SIG-M5 (cell line): ENCODE data around the gene TULP4.

Experiments used
- DNase-seq: peaks from one replicate; lab custom pipeline; 2025; lab: John Stamatoyannopoulos, UW

The TULP4 gene

DNA sequence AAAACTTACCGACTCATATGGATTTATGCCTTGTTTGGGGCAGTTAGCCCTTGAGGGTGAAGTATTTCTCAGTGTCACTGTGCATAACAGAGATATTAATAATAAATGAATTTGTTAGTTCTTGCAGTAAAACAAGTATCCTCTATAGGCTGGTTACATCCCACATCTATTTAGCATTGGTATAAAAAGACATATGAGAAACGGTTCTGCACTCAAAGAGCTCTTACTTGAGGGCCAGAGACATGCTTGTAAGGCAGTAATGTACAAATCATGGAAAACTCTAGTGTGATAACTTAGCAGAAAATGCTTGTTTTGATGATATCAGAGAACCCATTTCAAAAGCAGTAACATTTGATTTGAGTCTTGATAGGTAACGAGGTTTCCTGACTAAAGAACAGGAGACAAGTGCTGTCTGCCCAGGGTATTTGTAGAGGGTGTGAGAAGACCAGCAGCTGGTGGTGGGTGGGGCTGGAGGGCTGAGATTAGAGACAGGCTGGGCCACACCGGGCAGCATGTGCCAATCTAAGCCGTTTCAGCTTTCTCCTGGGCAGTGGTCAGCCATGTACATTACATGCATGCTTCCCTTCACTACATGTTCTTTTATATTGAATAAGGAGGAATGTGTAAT, 46.3 kb downstream of the TULP4 start:
- DNase-seq: no peak

DNA sequence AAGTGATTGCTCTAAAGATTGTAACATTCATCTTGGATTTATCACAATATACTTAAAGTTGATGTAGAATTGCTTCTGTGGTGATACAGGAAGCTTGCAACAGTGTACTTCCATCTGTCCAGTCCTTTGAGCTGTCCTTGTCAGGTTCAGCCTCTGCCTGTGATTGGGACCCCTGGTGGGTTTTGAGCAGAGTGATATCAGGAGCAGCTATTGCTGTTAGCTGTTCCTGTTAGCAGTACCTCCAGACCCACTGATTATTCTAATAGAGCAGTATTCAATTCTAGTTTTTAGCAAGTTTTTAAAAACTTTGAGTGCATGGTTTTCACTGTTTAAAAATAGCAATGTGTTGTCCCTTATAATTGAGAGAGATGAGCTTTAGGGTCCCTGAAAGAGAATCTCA, 48.8 kb downstream of the TULP4 start:
- no peak for DNase-seq

DNA sequence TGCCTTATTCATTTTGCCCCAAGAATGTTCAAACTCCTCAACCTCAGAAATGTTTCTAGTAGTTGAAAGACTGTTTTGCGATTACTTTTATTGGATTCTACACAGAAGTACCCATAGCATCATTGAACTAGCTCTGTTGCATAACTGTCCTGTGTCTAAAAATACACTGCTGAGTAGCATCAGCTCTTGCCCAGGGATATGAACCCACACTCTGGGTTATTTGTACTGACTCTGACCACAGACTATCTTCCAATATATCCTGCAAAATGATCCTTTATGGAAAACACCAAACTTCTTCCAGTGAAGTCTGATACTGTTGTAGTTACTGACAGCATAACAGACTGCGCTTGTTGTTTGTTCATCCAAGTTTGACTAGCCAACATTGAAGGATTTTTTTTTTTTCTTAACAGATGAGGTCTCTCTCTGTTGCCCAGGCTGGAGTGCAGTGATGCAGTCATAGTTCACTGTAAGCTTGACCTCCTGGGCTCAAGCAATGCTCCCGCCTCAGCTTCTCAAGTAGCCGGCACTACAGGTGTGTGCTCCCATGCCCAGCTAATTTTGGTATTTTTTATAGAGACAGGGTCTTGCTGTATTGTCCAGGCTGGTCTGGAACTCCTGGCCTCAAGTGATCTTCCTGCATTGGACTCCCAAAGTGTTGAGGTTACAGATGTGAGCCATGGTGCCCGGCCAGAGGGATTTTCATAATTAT, 49.9 kb downstream of the TULP4 start:
- no peak for DNase-seq

DNA sequence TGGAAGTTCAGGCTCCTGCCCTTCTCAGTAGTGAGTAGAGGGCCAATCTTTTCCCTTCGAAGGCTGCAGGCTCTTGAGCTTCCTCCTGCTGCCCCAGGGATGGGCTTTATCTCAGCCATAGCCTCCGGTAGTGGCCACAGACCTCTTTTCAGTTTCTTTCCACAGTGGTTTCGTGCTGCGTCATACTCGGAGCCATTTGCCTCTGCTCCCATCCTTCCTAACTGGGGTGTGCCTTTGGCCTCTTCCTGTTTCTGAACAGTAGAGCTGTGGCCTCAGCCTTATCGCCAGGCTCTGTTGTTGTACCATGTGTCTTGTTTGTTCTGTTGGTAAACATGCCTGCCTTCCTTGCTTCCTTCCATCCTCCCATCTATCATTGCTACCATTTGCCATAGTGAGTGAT, 54.1 kb downstream of the TULP4 start:
- DNase-seq: no peak

DNA sequence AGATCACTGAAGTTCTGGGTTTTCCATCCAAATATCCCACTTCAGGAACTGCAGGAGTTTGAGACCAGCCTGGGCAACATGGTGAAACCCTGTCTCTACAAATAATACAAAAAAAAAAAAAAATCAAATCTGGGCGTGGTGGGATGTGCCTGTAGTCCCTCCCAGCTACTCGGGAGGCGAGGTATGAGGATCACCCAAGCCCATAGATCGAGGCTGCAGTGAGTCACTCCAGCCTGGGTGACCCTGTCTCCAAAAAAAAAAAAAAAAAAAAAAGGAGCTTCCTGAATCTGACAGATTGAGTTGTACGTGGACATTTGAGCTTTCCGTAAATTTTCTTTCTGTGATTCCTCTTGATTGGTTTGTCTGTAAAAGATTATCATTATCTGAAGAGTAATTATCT, 55.6 kb downstream of the TULP4 start:
- DNase-seq: no peak

DNA sequence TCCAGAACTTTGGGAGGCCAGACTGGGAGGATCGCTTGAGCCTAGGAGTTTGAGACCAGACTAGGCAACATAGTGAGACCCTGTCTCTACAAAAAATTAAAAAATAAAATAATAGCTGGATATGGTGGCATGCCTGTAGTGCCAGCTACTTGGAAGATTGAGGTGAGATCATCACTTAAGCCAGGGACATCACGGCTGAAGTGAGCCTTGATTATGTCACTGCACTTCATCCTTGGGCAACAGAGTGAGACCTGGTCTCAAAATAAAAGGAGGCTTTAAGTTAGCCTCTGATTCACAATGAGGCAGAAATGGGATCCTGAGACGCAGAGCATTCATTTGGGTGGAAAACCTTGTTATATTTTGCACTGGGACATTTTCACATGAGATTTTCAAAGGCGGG, 57.0 kb downstream of the TULP4 start:
- DNase-seq: no peak

DNA sequence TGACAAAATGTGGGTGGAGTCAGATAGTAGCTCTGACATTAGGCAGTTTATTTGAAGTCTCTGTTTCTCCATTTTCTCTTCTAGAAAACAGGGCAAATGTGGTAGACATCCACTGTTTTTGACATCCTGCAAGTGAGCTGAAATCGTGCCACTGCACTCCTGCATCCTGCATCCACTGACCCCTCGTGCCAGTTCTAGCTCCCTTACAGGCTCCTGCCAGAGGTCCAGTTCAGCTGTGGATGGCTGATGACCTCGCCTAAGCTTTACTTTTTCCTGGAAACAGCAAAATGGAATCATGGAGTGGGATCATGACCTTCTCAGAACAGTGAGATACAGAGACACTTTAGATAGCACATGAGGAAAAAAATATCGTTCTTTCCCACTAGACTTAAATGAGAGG, 58.5 kb downstream of the TULP4 start:
- DNase-seq: no peak

DNA sequence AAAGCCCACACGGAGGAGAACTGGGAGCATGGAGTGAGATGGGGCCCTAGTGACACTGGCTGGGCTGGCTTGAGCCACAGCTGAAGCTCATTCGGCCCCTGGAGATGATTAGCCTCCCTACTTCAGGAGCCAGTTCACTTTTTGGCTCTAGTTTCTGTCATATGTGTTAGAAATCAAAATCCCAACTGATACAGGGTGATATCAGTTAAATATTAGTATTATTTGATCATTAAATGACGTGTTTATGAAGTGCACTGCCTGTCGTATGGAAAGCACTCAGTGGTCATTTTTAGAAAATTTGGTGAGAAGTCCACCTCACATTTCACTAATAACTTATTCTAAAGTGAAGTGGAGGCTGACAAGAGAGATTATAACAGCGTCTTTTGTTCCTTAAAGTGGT, 59.0 kb downstream of the TULP4 start:
- DNase-seq: no peak

DNA sequence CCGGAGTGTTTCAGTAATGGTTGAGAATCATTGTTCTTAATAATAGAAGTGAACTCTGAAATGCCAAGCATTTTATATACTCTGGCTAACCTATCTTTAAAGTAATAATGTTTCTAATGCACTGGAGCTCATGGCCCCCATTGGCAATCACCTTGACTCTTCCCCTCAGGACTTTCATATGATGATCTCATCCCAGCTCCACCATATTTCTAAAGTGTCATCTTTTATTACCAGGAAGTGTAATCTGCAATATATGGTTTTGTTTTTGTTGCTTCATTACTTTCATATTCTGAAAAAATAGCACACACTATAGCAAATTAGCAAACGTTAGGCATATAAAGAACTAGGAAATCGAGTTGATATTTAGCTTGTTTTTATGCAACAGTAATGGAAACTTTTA, 60.3 kb downstream of the TULP4 start:
- no peak for DNase-seq

DNA sequence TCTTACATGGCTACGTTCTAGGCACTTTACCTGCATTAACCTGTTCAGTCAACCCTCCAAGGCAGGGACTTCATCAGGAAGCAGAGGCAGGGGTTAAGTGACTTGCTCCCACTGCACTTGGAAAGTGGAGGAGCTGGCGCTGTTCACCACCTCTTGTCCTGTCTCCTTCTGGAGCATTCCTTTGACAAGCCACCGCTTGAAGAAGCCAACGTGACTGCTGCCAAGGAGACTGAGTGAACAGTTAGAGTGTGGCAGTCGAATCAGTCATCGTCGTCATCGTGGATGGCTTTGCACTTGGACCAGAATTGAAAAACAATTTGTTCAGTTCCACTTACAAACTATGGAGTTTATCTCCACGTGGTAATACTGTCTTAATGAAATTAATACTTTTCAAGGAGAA, 60.9 kb downstream of the TULP4 start:
- no peak for DNase-seq

DNA sequence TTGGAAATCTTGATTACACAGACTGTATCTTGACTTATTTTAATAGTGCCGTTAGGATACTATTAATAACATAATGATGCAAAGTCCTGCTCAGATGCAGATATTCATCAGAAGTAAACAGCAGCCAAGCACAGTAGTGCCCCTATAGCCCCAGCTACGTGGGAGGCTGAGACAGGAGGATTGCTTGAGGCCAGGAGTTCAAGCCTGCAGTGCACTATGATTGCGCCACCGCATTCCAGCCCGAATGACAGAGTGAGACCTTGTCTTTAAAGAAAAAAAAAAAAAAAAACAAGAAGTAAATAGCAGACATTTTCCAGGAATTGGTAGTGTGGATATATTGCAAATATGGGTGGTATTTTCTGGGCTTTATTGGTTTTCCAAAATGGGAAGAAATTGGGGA, 61.8 kb downstream of the TULP4 start:
- no peak for DNase-seq

DNA sequence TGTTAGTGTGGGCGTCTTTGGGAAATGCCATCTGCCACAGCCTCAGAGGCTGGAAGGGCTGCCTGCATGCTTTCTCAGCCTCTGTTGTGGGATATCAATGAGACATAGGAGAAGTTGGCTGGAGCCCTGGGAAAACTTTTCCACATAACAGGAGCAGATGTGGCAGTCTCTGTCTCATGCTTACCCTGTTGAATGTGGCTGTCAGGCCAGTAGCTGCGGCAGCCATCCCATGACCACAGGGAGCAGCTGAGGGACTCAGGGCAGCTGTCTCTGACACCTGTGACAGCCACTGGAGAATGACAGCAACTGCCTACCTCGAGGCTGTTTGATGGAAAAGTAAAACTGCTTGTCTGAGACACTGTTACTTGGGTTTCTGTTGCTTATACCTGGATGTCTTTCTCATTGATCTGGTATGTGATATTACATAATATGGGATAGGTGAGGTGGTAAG, 64.4 kb downstream of the TULP4 start:
- DNase-seq: no peak

DNA sequence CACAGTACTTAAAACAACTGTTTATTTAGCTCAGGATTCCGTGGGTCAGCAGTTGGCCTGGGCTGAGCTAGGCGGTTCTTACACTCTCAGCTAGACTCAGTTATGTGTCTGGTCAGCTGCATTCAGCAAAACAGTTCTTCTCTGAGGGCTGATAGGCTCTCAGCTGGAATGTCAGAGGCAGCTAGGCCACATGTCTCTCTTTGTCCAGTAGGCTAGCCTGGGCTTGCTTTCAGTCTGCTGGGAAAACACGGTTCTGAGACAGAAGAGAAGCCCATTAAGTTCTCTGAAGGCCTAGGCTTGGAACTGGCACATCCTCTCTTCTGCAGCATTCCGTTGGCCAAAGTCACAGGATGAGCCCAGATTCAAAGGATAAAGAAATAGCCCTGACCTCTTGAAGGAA, 65.6 kb downstream of the TULP4 start:
- no peak for DNase-seq

DNA sequence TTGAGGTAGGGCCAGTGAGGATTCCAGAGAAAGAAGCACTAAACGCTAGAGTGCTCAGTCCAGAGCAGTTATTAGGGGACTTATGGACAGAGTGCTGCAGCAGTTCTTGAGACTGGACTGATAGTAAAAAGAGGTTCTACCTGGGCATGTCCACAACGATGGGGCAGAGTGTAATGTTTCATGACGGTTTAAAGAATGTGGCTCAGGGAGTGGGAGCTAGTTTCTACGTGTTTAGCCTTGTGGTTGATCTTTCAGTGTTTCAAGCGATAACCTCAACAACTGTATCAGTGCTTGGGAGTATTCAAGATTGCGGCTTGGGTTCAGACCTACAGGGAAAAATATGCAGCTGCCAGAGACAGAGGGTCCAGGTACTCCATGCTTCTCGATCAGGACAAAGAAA, 67.1 kb downstream of the TULP4 start:
- no peak for DNase-seq

DNA sequence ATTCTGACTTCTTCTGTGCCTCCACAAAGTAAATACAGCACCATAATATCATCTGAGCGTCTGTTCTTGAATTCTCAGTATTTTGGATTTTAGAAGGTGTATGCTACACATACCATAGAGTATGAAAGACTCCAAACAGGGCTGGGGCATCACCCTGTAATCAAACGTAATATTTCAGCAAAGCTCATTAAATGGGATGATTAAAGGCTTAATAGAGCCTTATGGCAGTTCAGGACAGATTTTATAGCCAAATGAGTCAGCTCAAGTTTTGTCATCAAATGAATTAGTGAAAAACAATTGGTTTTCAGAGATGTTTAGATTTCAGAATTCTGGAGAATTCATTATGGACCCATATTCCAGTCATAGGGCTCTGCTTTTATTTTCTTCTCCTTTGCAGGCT, 68.9 kb downstream of the TULP4 start:
- DNase-seq: no peak

DNA sequence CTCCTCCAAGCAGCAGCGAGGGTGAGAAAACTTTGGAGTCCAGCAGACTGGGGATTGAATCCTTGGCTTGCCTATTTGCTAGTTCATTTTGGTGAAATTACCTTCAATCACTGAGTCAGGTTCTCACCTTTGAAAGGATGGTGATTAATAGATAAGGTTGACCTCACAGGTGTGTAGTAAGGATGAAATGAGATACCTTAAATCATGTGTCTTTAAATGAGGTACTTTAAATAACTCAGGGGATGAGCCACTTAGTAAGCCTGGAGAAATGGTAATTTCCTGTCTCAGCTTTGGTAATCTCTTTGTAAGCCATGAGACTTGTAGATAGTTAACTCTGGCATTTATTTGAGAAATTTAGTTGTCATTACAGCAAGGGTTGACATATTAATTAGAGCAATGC, 70.2 kb downstream of the TULP4 start:
- no peak for DNase-seq

DNA sequence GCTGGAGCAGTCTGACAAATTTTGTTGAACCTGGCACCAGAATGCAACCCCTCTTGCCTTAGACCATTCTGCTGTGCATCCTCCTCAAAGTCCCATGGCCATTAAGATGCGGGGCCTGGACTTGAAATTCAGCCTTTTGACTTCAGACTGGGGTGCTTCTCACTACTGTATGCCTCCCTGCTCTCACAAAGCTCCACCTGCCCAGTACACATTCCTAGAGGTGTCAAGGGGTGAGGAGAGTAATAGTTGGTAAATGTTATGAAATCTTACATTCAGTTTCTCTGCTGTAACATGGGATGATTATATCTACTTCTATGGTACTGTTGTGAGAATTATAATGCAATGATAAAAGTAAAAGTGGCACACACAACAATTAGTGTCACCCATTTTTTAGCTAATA, 70.8 kb downstream of the TULP4 start:
- no peak for DNase-seq

DNA sequence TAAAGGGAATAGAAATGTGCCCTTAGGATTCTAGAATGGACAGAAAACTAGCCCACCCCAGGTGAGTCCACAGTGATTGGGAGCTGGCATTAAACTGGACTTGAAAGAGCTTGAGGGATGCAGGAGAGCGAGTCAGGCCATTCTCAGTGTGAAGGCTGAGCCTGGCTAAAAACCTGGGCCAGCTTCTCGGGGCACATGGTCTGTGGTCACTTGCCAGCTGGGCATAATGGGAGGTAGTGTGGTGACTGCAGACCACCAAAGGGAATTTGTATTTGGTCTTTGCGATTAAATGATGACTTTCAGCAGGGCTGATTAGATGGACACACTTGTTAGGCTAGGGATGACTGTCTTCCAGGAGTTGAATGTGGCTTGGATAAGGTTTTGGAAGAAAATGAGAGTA, 71.3 kb downstream of the TULP4 start:
- DNase-seq: no peak

DNA sequence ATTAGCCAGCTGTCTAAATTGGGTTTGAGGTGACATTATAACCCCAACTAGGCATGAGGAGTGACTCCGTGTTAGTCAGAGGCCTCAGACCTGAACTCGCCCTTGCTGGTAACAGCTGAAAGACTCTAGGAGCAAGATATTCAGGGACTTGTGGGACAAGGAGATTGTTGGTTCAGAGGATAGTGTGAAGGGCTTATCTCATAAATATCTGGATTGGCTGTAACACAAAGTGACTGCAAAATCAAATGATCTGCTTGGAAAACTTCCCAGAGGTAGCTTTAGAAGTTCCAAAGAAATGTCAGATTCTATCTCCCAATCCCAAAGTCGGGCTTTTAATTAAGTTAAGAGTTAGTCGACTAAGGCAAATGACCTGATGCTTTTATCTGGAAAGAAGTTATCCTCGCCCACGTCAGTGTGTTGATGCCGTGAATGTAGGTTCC, 72.4 kb downstream of the TULP4 start:
- DNase-seq: no peak

DNA sequence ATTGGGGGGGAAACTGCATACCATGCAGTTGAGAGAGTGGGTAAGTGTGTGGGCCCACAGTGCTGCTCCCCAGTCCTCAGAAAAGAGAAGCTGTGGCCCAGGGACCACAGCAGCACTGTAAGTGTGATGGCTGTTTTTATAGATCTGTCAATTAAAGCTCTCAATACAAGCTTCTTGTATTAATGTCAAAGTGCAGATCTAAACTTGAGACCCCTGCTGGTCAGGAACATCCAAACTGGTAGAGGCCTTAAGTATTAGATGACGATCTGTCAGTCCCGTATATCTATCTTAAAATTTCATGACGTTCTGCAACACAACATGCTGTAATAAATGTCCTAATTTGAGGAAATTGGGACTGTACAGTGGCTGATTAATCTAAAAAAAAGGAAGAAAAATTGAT, 74.8 kb downstream of the TULP4 start:
- DNase-seq: no peak

DNA sequence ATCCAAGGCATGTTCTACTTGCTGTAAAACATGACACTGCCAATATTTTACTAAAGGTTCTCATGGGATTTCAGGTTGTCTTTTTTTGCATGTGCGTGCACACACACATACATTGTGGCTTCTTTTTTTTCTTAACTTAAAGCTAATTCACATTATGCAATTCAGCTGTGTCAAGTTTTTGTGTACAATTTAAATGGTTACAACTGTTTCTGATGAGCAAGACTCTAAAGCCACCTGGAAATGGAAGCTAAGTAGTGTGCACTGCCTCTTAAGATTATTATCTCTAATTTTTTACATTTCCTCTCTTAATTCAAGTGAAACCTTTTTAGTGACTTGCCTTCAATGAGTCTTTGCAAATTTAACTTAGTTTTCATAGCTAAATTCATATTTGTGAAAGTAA, 75.3 kb downstream of the TULP4 start:
- DNase-seq: no peak

DNA sequence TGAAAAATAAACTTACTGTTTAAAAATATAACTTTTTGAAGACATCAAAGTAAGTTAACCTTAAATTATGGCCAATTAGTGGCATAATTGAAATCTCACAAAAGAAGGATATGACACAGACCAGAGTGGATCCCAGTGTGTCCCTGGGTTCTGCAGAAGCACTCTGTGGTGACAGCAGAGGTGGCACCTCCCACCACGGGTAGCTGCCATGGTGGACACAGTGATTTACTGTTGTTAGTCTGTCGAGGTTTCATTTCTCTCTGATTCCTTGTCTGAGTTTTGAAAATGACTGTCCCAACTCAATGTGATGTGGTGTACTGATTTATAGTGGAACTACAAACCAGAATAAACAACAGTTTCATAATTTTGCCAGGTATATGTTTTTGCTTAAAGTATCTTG, 76.5 kb downstream of the TULP4 start:
- no peak for DNase-seq

DNA sequence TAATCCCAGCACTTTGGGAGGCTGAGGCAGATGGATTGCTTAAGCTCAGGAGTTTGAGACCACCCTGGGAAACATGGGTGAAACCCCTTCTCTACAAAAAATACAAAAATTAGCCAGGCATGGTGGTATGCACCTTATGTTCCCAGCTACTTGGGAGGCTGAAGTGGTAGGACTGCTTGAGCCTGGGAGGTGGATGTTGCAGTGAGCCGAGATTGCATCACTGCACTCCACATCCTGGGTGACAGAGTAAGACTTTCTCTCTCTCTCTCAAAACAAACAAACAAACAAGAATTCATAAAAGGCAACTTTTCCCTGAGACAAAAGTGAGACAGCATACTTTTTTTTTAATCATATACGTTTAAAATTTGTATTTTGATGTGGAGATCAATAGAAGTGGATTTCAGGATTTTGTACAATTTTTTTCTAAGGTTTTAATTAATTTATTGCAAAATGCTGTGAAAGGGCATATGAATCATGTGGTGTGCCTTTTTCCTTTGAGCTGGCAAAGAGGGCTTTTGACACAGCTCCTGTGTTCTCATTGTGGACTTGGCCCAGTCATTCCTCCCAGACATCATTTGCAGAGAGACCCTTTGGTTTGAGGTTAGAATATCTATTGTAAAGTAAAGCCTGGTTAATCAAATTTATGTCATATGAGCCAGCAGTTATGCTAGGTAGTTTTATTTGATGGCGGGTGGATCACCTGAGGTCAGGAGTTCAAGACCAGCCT, 77.1 kb downstream of the TULP4 start:
- no peak for DNase-seq
